ENCODE measurements around the gene ESR1. TPM values are rescaled to one million over a fixed set of nuclear protein-coding genes. Genes with fewer than 3 reads are reported as not detected.
"Not testable (repeated sequence)": the region's sequence is repeated elsewhere in the genome, so short reads cannot be mapped to it uniquely, and the experiment has no call there.

ESR1 gene
- total RNA-seq, 2 donors from 2014 or later = 0.16 to 0.37 TPM

DNA sequence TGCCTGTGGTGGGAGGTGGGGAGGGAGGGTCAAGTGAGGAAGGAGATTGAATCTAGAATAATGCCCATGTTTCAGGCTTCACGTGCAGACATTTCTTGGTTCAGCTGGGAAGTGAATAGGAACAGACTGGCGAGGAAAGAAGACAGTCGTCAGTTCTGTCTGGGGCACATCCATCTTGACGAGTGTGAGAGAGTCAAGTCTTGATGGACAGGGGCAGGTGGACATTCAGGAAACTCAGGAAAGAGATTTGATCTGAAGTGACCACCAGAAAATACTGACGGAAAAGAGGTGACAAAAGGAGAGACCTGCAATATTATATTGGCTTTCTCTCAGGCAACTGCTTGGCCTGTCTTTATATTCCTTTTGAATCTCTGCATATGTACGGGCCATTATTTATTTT lies 68.6 kb downstream of the ESR1 start:
- Histone ChIP-seq H3K36me3 (no peaks in the 10 kb centered on the region), H3K4me3 (no peak overlapping the region), H3K4me1 (no peaks in the 10 kb centered on the region), H3K9me3 (no peaks in the 10 kb centered on the region), H3K27me3 (no peaks in the 10 kb centered on the region), H3K9ac (ENCODE audit: low read depth in 2 of 2, low read length in 2 of 2) (no peak overlapping the region), H3K27ac (no peak overlapping the region)
- TF ChIP-seq, protein P1, sequence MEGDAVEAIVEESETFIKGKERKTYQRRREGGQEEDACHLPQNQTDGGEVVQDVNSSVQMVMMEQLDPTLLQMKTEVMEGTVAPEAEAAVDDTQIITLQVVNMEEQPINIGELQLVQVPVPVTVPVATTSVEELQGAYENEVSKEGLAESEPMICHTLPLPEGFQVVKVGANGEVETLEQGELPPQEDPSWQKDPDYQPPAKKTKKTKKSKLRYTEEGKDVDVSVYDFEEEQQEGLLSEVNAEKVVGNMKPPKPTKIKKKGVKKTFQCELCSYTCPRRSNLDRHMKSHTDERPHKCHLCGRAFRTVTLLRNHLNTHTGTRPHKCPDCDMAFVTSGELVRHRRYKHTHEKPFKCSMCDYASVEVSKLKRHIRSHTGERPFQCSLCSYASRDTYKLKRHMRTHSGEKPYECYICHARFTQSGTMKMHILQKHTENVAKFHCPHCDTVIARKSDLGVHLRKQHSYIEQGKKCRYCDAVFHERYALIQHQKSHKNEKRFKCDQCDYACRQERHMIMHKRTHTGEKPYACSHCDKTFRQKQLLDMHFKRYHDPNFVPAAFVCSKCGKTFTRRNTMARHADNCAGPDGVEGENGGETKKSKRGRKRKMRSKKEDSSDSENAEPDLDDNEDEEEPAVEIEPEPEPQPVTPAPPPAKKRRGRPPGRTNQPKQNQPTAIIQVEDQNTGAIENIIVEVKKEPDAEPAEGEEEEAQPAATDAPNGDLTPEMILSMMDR (IDR thresholded peaks at IDR 0.05) = no peak
- DNase-seq = no peak
- intact Hi-C loops (cut with DNase I) = no loop called here

DNA sequence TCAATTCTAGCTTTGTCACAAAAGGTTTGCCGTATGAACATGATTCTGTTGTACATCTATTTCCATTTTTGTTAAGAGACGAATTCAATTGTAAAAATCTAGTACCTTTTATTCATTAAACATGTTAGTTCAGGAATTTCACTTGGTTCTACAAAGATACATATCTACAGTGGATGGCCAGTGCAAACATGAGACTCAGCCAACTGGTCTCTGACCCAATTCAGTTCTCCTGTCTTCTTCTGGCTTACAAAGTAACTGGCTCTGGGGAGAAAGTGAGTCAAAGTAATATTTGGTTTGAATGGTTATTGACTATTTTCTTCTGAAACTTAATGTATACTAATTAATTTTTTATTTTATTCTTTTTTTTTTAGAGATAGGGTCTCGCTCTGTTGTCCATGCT lies 70.0 kb downstream of the ESR1 start:
- TF ChIP-seq, protein P1 (IDR thresholded peaks at IDR 0.05) = no peak
- intact Hi-C loops (cut with DNase I) = no loop called here

DNA sequence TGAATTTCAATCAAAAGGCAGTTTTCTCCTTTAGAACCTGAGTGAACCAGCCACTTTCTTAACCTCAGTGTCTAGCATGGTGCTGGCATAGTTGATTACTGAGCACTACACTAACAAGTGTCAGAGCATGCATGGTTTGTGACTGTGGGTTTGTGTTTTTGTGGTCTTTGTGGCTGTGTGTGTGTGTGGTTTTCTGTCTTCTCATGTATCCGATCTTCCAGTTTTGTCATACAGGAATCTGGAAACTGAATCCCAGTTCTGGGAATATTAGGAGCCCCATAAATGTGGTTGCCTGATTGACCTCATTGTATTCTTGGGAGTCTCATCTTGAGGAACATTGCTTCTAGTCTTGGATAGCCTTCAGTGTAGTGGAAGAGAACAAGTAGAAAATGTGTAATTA lies 73.7 kb downstream of the ESR1 start:
- Histone ChIP-seq H3K9ac (ENCODE audit: low read depth in 2 of 2, low read length in 2 of 2) (no peak overlapping the region), H3K36me3 (no peaks in the 10 kb centered on the region), H3K27me3 (no peaks in the 10 kb centered on the region), H3K27ac (no peak overlapping the region), H3K9me3 (no peaks in the 10 kb centered on the region), H3K4me3 (no peak overlapping the region), H3K4me1 (no peaks in the 10 kb centered on the region)
- TF ChIP-seq, protein P1 (IDR thresholded peaks at IDR 0.05) = no peak
- no peak for DNase-seq
- intact Hi-C loops (cut with DNase I) = no loop called here

More for the DNA sequence above, 70.0 kb downstream of the ESR1 start:
- Histone ChIP-seq H3K27ac (no peak overlapping the region), H3K4me1 (no peaks in the 10 kb centered on the region), H3K4me3 (no peak overlapping the region), H3K27me3 (no peaks in the 10 kb centered on the region), H3K9ac (ENCODE audit: low read depth in 2 of 2, low read length in 2 of 2) (no peak overlapping the region), H3K36me3 (no peaks in the 10 kb centered on the region), H3K9me3 (no peaks in the 10 kb centered on the region)
- no peak for DNase-seq

DNA sequence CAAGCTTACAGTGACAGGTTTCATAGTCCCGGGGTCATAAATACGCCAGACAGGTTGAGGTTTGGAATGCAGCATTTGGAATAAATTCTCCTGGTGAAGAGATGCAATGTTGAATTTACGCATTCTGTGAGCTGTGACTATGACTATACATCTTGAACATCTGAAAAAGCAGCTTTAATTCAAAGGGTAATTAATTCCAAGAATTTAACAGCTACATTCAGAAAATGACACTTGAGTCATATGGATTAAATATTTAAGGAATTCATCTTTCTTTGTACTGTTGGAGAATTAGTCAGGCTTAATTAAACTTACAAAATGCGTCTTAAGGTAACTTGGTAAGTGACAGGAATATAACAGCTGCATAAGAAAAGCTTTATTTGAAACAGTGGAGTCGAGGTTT lies 74.7 kb downstream of the ESR1 start:
- Histone ChIP-seq H3K36me3 (no peaks in the 10 kb centered on the region), H3K9me3 (no peaks in the 10 kb centered on the region), H3K4me3 (no peak overlapping the region), H3K9ac (ENCODE audit: low read depth in 2 of 2, low read length in 2 of 2) (no peak overlapping the region), H3K27ac (no peak overlapping the region), H3K4me1 (no peaks in the 10 kb centered on the region), H3K27me3 (no peaks in the 10 kb centered on the region)
- DNase-seq = no peak
- TF ChIP-seq, protein P1 (IDR thresholded peaks at IDR 0.05) = no peak
- intact Hi-C loops (cut with DNase I) = no loop called here

DNA sequence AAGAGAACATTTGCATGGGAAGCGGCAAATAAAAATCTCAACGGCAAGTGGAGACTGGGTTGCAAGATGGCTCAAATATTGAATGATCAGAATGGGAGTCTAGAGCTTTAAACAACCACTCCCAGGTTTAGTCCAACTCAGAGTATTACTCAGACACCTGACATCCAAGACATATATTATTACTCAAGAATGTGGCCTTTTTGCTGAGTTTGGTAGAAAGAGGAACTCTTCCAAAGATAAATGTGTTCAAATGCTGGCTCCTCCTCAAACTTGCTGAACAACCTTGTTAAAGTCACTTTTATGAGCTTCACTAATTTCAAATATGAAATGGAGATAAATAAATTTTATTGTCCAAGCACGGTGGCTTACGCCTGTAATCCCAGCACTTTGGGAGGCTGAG lies 77.8 kb downstream of the ESR1 start:
- Histone ChIP-seq H3K4me1 (no peaks in the 10 kb centered on the region), H3K4me3 (no peak overlapping the region), H3K9me3 (no peaks in the 10 kb centered on the region), H3K27me3 (no peaks in the 10 kb centered on the region), H3K36me3 (no peaks in the 10 kb centered on the region), H3K27ac (no peak overlapping the region), H3K9ac (ENCODE audit: low read depth in 2 of 2, low read length in 2 of 2) (no peak overlapping the region)
- intact Hi-C loops (cut with DNase I) = no loop called here
- TF ChIP-seq, protein P1 (IDR thresholded peaks at IDR 0.05) = no peak
- no peak for DNase-seq

DNA sequence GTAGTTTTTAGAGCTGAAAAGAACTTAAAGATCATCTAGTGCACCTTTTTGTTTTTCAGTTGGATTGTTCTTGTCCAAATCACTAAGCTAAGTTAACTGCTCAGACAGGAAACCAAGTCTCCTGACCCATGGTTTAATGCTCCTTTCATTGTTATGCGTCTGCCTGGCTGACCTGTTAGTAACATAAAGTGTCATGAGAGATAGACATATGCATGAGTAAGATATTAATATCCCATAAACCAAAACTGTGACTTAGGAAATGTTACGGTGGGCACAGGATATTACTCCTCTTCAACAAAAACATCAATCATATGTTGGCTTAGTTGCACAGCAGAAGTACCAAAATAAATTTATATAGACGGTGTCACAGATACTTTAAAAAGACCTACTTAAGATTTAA lies 84.0 kb downstream of the ESR1 start:
- Histone ChIP-seq H3K9me3 (no peaks in the 10 kb centered on the region), H3K4me3 (no peak overlapping the region), H3K9ac (ENCODE audit: low read depth in 2 of 2, low read length in 2 of 2) (no peak overlapping the region), H3K27ac (no peak overlapping the region), H3K27me3 (no peaks in the 10 kb centered on the region), H3K36me3 (no peaks in the 10 kb centered on the region), H3K4me1 (no peaks in the 10 kb centered on the region)
- intact Hi-C loops (cut with DNase I) = no loop called here
- DNase-seq = no peak
- TF ChIP-seq, protein P1 (IDR thresholded peaks at IDR 0.05) = no peak

DNA sequence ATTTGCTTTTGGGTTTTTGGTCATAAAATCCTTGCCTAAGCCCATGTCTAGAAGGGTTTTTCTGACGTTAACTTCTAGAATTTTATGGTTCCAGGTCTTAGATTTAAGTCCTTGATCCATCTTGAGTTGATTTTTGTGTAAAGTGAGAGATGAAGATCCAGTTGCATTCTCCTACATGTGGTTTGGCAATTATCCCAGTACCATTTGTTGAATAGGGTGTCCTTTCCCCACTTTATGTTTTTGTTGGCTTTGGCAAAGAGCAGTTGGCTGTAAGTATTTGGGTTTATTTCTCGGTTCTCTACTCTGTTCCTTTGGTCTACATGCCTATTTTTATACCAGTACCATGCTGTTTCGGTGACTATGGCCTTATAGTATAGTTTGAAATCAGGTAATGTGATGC lies 86.9 kb downstream of the ESR1 start:
- H3K36me3 ChIP-seq; H3K4me3 ChIP-seq; DNase-seq; H3K4me1 ChIP-seq; H3K9me3 ChIP-seq; H3K27ac ChIP-seq; H3K9ac ChIP-seq (ENCODE audit: low read depth in 2 of 2, low read length in 2 of 2); intact Hi-C loops (cut with DNase I); H3K27me3 ChIP-seq: not testable (repeated sequence)

DNA sequence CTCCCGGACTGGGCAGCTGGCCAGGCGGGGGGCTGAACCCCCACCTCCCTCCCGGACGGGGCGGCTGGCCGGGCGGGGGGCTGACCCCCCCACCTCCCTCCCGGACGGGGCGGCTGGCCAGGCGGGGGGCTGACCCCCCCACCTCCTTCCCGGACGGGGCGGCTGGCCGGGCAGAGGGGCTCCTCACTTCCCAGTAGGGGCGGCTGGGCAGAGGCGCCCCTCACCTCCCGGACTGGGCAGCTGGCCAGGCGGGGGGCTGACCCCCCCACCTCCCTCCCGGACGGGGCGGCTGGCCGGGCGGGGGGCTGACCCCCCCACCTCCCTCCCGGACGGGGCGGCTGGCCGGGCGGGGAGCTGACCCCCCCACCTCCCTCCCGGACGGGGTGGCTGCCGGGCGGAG lies 91.7 kb downstream of the ESR1 start:
- H3K36me3 ChIP-seq; H3K4me1 ChIP-seq; H3K27me3 ChIP-seq; H3K27ac ChIP-seq; H3K9me3 ChIP-seq; H3K4me3 ChIP-seq; intact Hi-C loops (cut with DNase I); H3K9ac ChIP-seq (ENCODE audit: low read depth in 2 of 2, low read length in 2 of 2); DNase-seq: not testable (repeated sequence)

Data from colonic mucosa (tissue), 4 donors.